ENCODE results near the gene FOXK1. TPM values are rescaled to one million over a fixed set of nuclear protein-coding genes. Genes with fewer than 3 reads are reported as not detected.
A peak's percentile ranks its signal among the peaks of the same experiment; 100 is the strongest.

Gene FOXK1
- total RNA-seq, 1 donor from 2014 or later, result 35.6 TPM

- no peaks in the 10 kb centered on the region for H3K9me3 Mint-ChIP-seq
- H3K36me3 Mint-ChIP-seq (ENCODE audit: low read depth), result peaks cover 15% of the 10 kb centered on the region
- H3K4me3 Mint-ChIP-seq (ENCODE audit: low read depth), result no peak overlapping the region
- intact Hi-C loops (cut with micrococcal nuclease), result no loop called here
- no peak for DNase-seq (ENCODE audit: low spot score)
- no peaks in the 10 kb centered on the region for H3K27me3 Mint-ChIP-seq (ENCODE audit: low read depth)
- H3K27ac Mint-ChIP-seq, result no peak overlapping the region
- peaks cover 43% of the 10 kb centered on the region for H3K4me1 Mint-ChIP-seq (ENCODE audit: low read depth)
Measured at GRCh38 chr7:4734587-4735345, 52.7 kb downstream of the FOXK1 start.

- intact Hi-C loops (cut with micrococcal nuclease), result no loop called here
- peaks cover 22% of the 10 kb centered on the region for H3K36me3 Mint-ChIP-seq (ENCODE audit: low read depth)
- H3K4me1 Mint-ChIP-seq (ENCODE audit: low read depth), result peaks cover 42% of the 10 kb centered on the region
- no peak for DNase-seq (ENCODE audit: low spot score)
- H3K4me3 Mint-ChIP-seq (ENCODE audit: low read depth), result no peak overlapping the region
- H3K27ac Mint-ChIP-seq, result no peak overlapping the region
- no peaks in the 10 kb centered on the region for H3K9me3 Mint-ChIP-seq
- H3K27me3 Mint-ChIP-seq (ENCODE audit: low read depth), result no peaks in the 10 kb centered on the region
Measured at GRCh38 chr7:4737300-4737699, 55.2 kb downstream of the FOXK1 start.

GRCh38 chr7:4738711-4739527 is 56.8 kb downstream of the FOXK1 start:
- no peaks in the 10 kb centered on the region for H3K27me3 Mint-ChIP-seq (ENCODE audit: low read depth)
- H3K4me1 Mint-ChIP-seq (ENCODE audit: low read depth), result peaks cover 38% of the 10 kb centered on the region
- H3K27ac Mint-ChIP-seq, result peak overlapping the region; percentile 85
- H3K9me3 Mint-ChIP-seq, result no peaks in the 10 kb centered on the region
- H3K36me3 Mint-ChIP-seq (ENCODE audit: low read depth), result peaks cover 27% of the 10 kb centered on the region
- DNase-seq (ENCODE audit: low spot score), result no peak
- intact Hi-C loops (cut with micrococcal nuclease), result loop anchor here (1.0 kb wide), 1 partner anchor 7 kb away; no protein-coding TSS in a partner anchor
- peak overlapping the region; percentile 76 for H3K4me3 Mint-ChIP-seq (ENCODE audit: low read depth)

GRCh38 chr7:4739528-4739992 is 57.5 kb downstream of the FOXK1 start:
- intact Hi-C loops (cut with micrococcal nuclease), result no loop called here
- Mint-ChIP-seq H3K36me3 (ENCODE audit: low read depth) (peaks cover 32% of the 10 kb centered on the region), H3K27ac (peak overlapping the region; percentile 85), H3K4me3 (ENCODE audit: low read depth) (peak overlapping the region; percentile 76), H3K27me3 (ENCODE audit: low read depth) (no peaks in the 10 kb centered on the region), H3K4me1 (ENCODE audit: low read depth) (peaks cover 41% of the 10 kb centered on the region), H3K9me3 (no peaks in the 10 kb centered on the region)
- no peak for DNase-seq (ENCODE audit: low spot score)

GRCh38 chr7:4740796-4741195 is 58.7 kb downstream of the FOXK1 start:
- no peak overlapping the region for H3K27ac Mint-ChIP-seq
- no peaks in the 10 kb centered on the region for H3K27me3 Mint-ChIP-seq (ENCODE audit: low read depth)
- no peaks in the 10 kb centered on the region for H3K9me3 Mint-ChIP-seq
- peaks cover 43% of the 10 kb centered on the region for H3K4me1 Mint-ChIP-seq (ENCODE audit: low read depth)
- no peak overlapping the region for H3K4me3 Mint-ChIP-seq (ENCODE audit: low read depth)
- DNase-seq (ENCODE audit: low spot score), result no peak
- intact Hi-C loops (cut with micrococcal nuclease), result no loop called here
- peaks cover 33% of the 10 kb centered on the region for H3K36me3 Mint-ChIP-seq (ENCODE audit: low read depth)

GRCh38 chr7:4742051-4742573 is 60.0 kb downstream of the FOXK1 start:
- no peak for DNase-seq (ENCODE audit: low spot score)
- Mint-ChIP-seq H3K36me3 (ENCODE audit: low read depth) (peaks cover 40% of the 10 kb centered on the region), H3K27me3 (ENCODE audit: low read depth) (no peaks in the 10 kb centered on the region), H3K9me3 (no peaks in the 10 kb centered on the region), H3K27ac (peak overlapping the region; percentile 61), H3K4me1 (ENCODE audit: low read depth) (peaks cover 50% of the 10 kb centered on the region), H3K4me3 (ENCODE audit: low read depth) (no peak overlapping the region)
- intact Hi-C loops (cut with micrococcal nuclease), result no loop called here

- H3K27me3 Mint-ChIP-seq (ENCODE audit: low read depth), result no peaks in the 10 kb centered on the region
- no peaks in the 10 kb centered on the region for H3K9me3 Mint-ChIP-seq
- intact Hi-C loops (cut with micrococcal nuclease), result no loop called here
- no peak for DNase-seq (ENCODE audit: low spot score)
- peak overlapping the region; percentile 50 for H3K27ac Mint-ChIP-seq
- H3K4me1 Mint-ChIP-seq (ENCODE audit: low read depth), result peaks cover 52% of the 10 kb centered on the region
- peaks cover 44% of the 10 kb centered on the region for H3K36me3 Mint-ChIP-seq (ENCODE audit: low read depth)
- no peak overlapping the region for H3K4me3 Mint-ChIP-seq (ENCODE audit: low read depth)
Measured at GRCh38 chr7:4742852-4743251, 60.8 kb downstream of the FOXK1 start.

GRCh38 chr7:4744391-4745264 is 62.5 kb downstream of the FOXK1 start:
- Mint-ChIP-seq H3K27me3 (ENCODE audit: low read depth) (no peaks in the 10 kb centered on the region), H3K4me1 (ENCODE audit: low read depth) (peaks cover 48% of the 10 kb centered on the region), H3K9me3 (no peaks in the 10 kb centered on the region), H3K4me3 (ENCODE audit: low read depth) (peak overlapping the region; percentile 83), H3K27ac (peak overlapping the region; percentile 95), H3K36me3 (ENCODE audit: low read depth) (peaks cover 55% of the 10 kb centered on the region)
- peak; percentile 76 for DNase-seq (ENCODE audit: low spot score)
- intact Hi-C loops (cut with micrococcal nuclease), result loop anchor here (1.0 to 2.0 kb wide), 3 partner anchors 20 to 103 kb away; no protein-coding TSS in a partner anchor

- H3K9me3 Mint-ChIP-seq, result no peaks in the 10 kb centered on the region
- H3K27me3 Mint-ChIP-seq (ENCODE audit: low read depth), result no peaks in the 10 kb centered on the region
- H3K27ac Mint-ChIP-seq, result peak overlapping the region; percentile 95
- peak overlapping the region; percentile 83 for H3K4me3 Mint-ChIP-seq (ENCODE audit: low read depth)
- intact Hi-C loops (cut with micrococcal nuclease), result loop anchor here (1.0 to 2.0 kb wide), 2 partner anchors 21 to 104 kb away; no protein-coding TSS in a partner anchor
- no peak for DNase-seq (ENCODE audit: low spot score)
- peaks cover 44% of the 10 kb centered on the region for H3K4me1 Mint-ChIP-seq (ENCODE audit: low read depth)
- peaks cover 53% of the 10 kb centered on the region for H3K36me3 Mint-ChIP-seq (ENCODE audit: low read depth)
Measured at GRCh38 chr7:4745265-4745919, 63.3 kb downstream of the FOXK1 start.

GRCh38 chr7:4745971-4746919 is 64.2 kb downstream of the FOXK1 start:
- Mint-ChIP-seq H3K9me3 (no peaks in the 10 kb centered on the region), H3K27me3 (ENCODE audit: low read depth) (no peaks in the 10 kb centered on the region), H3K36me3 (ENCODE audit: low read depth) (peaks cover 50% of the 10 kb centered on the region), H3K27ac (peak overlapping the region; percentile 95), H3K4me1 (ENCODE audit: low read depth) (peaks cover 44% of the 10 kb centered on the region), H3K4me3 (ENCODE audit: low read depth) (peak overlapping the region; percentile 83)
- DNase-seq (ENCODE audit: low spot score), result no peak
- intact Hi-C loops (cut with micrococcal nuclease), result loop anchor here (1.0 to 2.0 kb wide), 4 partner anchors 8 to 105 kb away; partner anchors contain the start of gene AP5Z1

GRCh38 chr7:4747013-4747412 is 64.9 kb downstream of the FOXK1 start:
- Mint-ChIP-seq H3K9me3 (no peaks in the 10 kb centered on the region), H3K36me3 (ENCODE audit: low read depth) (peaks cover 45% of the 10 kb centered on the region), H3K27me3 (ENCODE audit: low read depth) (no peaks in the 10 kb centered on the region), H3K4me3 (ENCODE audit: low read depth) (no peak overlapping the region), H3K27ac (peak overlapping the region; percentile 53), H3K4me1 (ENCODE audit: low read depth) (peaks cover 40% of the 10 kb centered on the region)
- intact Hi-C loops (cut with micrococcal nuclease), result no loop called here
- DNase-seq (ENCODE audit: low spot score), result no peak

Measured in activated T-helper 2 cell treated with anti-CD3 and anti-CD28 coated beads, Interferon-gamma antibody, Interleukin-2, Interleukin-4, amounts not matched to agents 10 μg/mL and 5 μg/mL and 100 μg/mL, durations not matched to agents 14 hours and 24 hours and 36 hours (primary cell).